Measurements from ENCODE around the gene EEIG1. TPM values are rescaled to one million over a fixed set of nuclear protein-coding genes. Genes with fewer than 3 reads are reported as not detected.

EEIG1 gene
- total and polyA plus RNA-seq, 10 of the 15 experiments (the other 5 are each of a cell fraction or from before 2014, with no cell fraction given) = 1.2 to 75.9 (median 9.0) TPM

- ChIA-PET CTCF (interaction anchor here (1.3 to 6.2 kb wide), 2 partner anchors 19 to 30 kb away, joined by 5 to 34 read pairs; no protein-coding TSS in a partner anchor), POLR2A (interaction anchor here (1.1 kb wide), 1 partner anchor 119 kb away, joined by 4 read pairs; no protein-coding TSS in a partner anchor), RAD21 (ENCODE audit: unreplicated experiment) (interaction anchor here (0.6 kb wide), 1 partner anchor 58 kb away, joined by 4 read pairs; no protein-coding TSS in a partner anchor), SMC1A (ENCODE audit: uncharacterized antibody, unreplicated experiment) (interaction anchor here (1.1 to 1.3 kb wide), 2 partner anchors 9 to 142 kb away, joined by 3 to 4 read pairs; no protein-coding TSS in a partner anchor)
- H3K27ac ChIP-seq (ENCODE audit: control insufficient read depth, insufficient read depth) = no peak overlapping the region
- no TSS peak for BruUV-seq (replicated peaks)
- H3K27me3 ChIP-seq (replicated peaks in 1 of 2; ENCODE audit: control insufficient read depth in 2 of 2, insufficient read depth in 2 of 2, low read length in 1 of 2) = no peaks in the 10 kb centered on the region
- peaks cover 61% of the 10 kb centered on the region for H3K4me1 ChIP-seq (ENCODE audit: control insufficient read depth, insufficient read depth, low read length)
- no peaks in the 10 kb centered on the region for H3K9me3 ChIP-seq (replicated peaks; ENCODE audit: control insufficient read depth, insufficient read depth, low read length)
- intact Hi-C loops (cut with micrococcal nuclease; ENCODE audit: unreplicated experiment) = no loop called here
- no peak for FAIRE-seq
- H3K9ac ChIP-seq (ENCODE audit: control insufficient read depth, insufficient read depth, low read length) = no peak overlapping the region; the same call in 1 of the 2 replicates
- H3K4me3 ChIP-seq = no peak overlapping the region
- peaks cover 68% of the 10 kb centered on the region for H3K79me2 ChIP-seq (ENCODE audit: control insufficient read depth, insufficient read depth, low read length)
- no peak overlapping the region for H3K4me2 ChIP-seq (ENCODE audit: control insufficient read depth, insufficient read depth)
- H4K20me1 ChIP-seq (ENCODE audit: control insufficient read depth, insufficient read depth) = peaks cover 11% of the 10 kb centered on the region
- in situ Hi-C loops (cut with MboI) = no loop called here
- ATAC-seq = no peak
- H3K36me3 ChIP-seq (ENCODE audit: control insufficient read depth in 2 of 2, insufficient read depth in 2 of 2, low read length in 1 of 2) = peaks cover 1 to 3% of the 10 kb centered on the region in 2 experiments; a peak in 2 of 4 replicates
- no peak overlapping the region for H2AFZ ChIP-seq (ENCODE audit: control insufficient read depth, low read depth, low read length)
- no peak for DNase-seq (ENCODE audit: low read depth, low spot score)
- WGBS (ENCODE audit: insufficient coverage, insufficient replicate concordance, low lambda C conversion rate, missing lambda C conversion rate) = 80% methylated on average over 12 of the region's 12 CpGs
- TF ChIP-seq MEF2A (IDR thresholded peaks at IDR 0.05; ENCODE audit: insufficient read depth, low read depth, low read length) (no peak), CBX5 (IDR thresholded peaks at IDR 0.05; ENCODE audit: low read depth) (no peak), SUPT20H (IDR thresholded peaks at IDR 0.05; ENCODE audit: borderline replicate concordance, control insufficient read depth, low read depth, low read length) (no peak), ELK1 (IDR thresholded peaks at IDR 0.05; ENCODE audit: low read depth, low read length) (no peak), HDAC2 (IDR thresholded peaks at IDR 0.05) (no peak), SIX5 (IDR thresholded peaks at IDR 0.05; ENCODE audit: low read depth, low read length, severe bottlenecking) (no peak), MLLT1 (IDR thresholded peaks at IDR 0.05) (no peak), RB1 (IDR thresholded peaks at IDR 0.05; ENCODE audit: borderline replicate concordance) (no peak), HDAC6 (IDR thresholded peaks at IDR 0.05; ENCODE audit: unreplicated experiment) (no peak), TCF3 (IDR thresholded peaks at IDR 0.05; ENCODE audit: borderline replicate concordance, insufficient read depth, low read depth, low read length) (no peak), REST (IDR thresholded peaks at IDR 0.05; ENCODE audit: low read depth, low read length) (no peak), BRCA1 (IDR thresholded peaks at IDR 0.05; ENCODE audit: low read depth, low read length) (no peak), SP1 (IDR thresholded peaks at IDR 0.05; ENCODE audit: low read depth, low read length) (no peak)
- TF ChIP-seq, protein P1, sequence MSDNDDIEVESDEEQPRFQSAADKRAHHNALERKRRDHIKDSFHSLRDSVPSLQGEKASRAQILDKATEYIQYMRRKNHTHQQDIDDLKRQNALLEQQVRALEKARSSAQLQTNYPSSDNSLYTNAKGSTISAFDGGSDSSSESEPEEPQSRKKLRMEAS (IDR thresholded peaks at IDR 0.05; ENCODE audit: low read depth, low read length) = no peak
- TF ChIP-seq, protein P2, sequence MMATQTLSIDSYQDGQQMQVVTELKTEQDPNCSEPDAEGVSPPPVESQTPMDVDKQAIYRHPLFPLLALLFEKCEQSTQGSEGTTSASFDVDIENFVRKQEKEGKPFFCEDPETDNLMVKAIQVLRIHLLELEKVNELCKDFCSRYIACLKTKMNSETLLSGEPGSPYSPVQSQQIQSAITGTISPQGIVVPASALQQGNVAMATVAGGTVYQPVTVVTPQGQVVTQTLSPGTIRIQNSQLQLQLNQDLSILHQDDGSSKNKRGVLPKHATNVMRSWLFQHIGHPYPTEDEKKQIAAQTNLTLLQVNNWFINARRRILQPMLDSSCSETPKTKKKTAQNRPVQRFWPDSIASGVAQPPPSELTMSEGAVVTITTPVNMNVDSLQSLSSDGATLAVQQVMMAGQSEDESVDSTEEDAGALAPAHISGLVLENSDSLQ (IDR thresholded peaks at IDR 0.05) = no peak
Measured at GRCh38 chr9:127974001-127974768, 6.6 kb downstream of the EEIG1 start.
